Activated CD4-positive, alpha-beta T cell treated with anti-CD3 and anti-CD28 coated beads for 48 hours (primary cell): ENCODE measurements around the gene NPSR1.
"Not testable (repeated sequence)": the region's sequence is repeated elsewhere in the genome, so short reads cannot be mapped to it uniquely, and the experiment has no call there.

Source experiments
- DNase-seq: peaks from one replicate; pipeline ENCODE4 v3.0.0-alpha.2; 2020

Gene NPSR1

DNA sequence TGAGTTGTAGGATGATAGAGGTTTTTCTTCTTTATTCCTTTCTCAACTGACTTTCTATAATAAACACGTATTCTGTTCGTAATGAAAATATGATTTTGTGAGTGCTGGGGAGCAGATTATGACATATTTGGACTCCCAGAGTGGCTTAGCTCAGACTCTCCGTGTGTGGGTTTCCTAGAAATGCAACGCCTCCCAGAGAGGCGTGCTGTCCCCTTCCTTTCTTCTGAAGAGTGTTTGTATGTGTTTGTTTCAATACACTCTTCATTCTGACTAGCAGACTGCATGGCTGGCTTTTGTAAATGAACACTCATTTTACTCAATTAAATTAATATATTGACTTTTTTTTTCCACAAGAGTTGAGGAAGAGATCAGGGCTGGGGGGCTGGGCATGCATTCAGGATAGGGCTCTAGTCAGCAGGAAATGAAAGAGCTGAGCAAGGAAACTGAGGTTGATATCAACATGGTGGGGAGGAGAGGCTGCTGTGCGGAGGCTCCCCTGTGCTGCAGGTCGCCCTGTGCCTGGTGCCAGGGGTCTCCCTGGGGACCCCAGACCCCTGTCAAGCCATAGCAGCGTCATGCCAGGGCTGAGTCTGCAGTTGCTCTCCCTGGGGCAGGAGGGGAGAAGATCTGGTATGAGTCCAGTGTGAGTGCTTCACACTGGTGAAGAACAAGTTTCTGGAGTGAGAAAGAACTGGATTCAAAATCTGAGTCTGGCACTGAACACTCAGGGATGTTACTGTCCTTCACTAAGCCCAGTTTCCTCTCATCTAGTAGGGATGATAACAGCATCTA, 221.1 kb downstream of the NPSR1 start:
- DNase-seq, result not testable (repeated sequence)

GRCh38 chr7:34879871-34880270, 221.9 kb downstream of the NPSR1 start:
- DNase-seq, result no peak

GRCh38 chr7:34883855-34884254, 225.8 kb downstream of the NPSR1 start:
- DNase-seq, result not testable (repeated sequence)

- no peak for DNase-seq
Measured at GRCh38 chr7:34886856-34887255, 228.8 kb downstream of the NPSR1 start.

DNA sequence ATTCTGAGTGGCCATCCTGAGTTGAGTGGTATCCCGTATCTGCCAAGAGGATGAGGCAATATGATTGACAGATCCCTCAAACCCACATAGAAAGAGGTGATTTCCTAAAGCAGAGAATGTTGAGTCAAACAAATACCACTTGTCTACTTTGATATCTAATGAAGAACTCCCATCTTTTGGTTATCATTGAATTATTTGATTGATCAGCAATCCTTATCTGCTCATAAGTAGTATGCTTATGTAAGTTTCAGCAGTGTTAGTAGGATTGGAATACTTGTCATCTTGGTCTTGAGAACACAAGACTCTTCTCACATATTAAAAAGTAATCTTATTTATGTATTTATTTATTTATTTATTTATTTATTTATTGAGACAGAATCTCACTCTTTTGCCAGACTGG, 231.9 kb downstream of the NPSR1 start:
- DNase-seq, result no peak

DNA sequence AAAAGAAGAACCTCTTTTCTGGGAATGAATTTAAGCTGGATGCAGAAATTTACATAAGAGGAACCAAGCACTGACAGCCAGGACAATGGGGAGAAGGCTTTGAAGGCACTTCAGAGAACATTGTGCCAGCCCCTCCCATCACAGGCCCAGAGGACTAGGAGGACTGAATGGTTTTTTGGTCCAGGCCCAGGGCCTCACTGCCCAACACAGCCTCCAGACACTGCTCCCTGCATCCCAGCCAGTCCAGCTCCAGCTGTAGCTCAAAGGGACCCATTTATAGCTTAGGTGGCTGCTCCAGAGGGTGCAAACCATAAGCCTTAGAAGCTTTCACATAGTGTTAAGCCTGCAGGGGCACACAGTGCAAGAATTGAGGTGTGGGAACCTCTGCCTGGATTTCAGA, 237.2 kb downstream of the NPSR1 start:
- no peak for DNase-seq
